Measurements from ENCODE around the gene ATXN7L1.

- no peak for TF ChIP-seq CTCF (conservative IDR thresholded peaks at IDR 0.05)
- TF ChIP-seq EZH2 (IDR thresholded peaks at IDR 0.05; ENCODE audit: low read depth): no peak
Observed at GRCh38 chr7:105894131-105894530, 17.7 kb upstream of the ATXN7L1 start.
